Upper lobe of left lung (tissue), 6 donors: ENCODE results near the gene CNOT4. TPM values are rescaled to one million over a fixed set of nuclear protein-coding genes. Genes with fewer than 3 reads are reported as not detected.
A peak's percentile ranks its signal among the peaks of the same experiment; 100 is the strongest.

Source experiments
- ATAC-seq, 2 donors: fragments of 200-7000 bp; cut with Tn5 transposase; one replicate each; pipeline ENCODE4 v1.9.1; 2022; ENCODE audit warnings: mild to moderate bottlenecking in 2 of 2, moderate library complexity in 2 of 2; ENCODE audit not compliant: low FRiP score in 2 of 2
- DNase-seq, 2 donors: peaks; one replicate each; pipeline ENCODE4 v3.0.0-alpha.2; 2019 to 2020
- H3K27ac ChIP-seq, 4 donors: fragments of 200-600 bp; sonication (generic); one replicate each; pipeline ENCODE4 v1.5.1; 2016 to 2019
- H3K27me3 ChIP-seq, 4 donors: fragments of 200-600 bp; sonication (generic); one replicate each; pipeline ENCODE4 v1.5.1; 2017 to 2019
- H3K36me3 ChIP-seq, 4 donors: fragments of 200-600 bp; sonication (generic); one replicate each; pipeline ENCODE4 v1.5.1; 2016 to 2019
- H3K4me1 ChIP-seq, 4 donors: fragments of 200-600 bp; sonication (generic); one replicate each; pipeline ENCODE4 v1.5.1; 2018 to 2019
- H3K4me3 ChIP-seq, 4 donors: fragments of 200-600 bp; sonication (generic); one replicate each; pipeline ENCODE4 v1.5.1; 2017 to 2019; ENCODE audit warnings: mild to moderate bottlenecking in 2 of 4, moderate library complexity in 1 of 4
- H3K9me3 ChIP-seq, 4 donors: fragments of 200-600 bp; sonication (generic); one replicate each; pipeline ENCODE4 v1.5.1; 2018 to 2019
- CTCF ChIP-seq, 6 experiments: fragments of 450-650 bp in 4 of 6; fragments of 200-600 bp in 2 of 6; sonication (generic) in 2 of 6; IDR thresholded peaks; one replicate each; pipeline ENCODE4 v1.5.1; 2016 to 2019; ENCODE audit warnings: antibody characterized with exemption in 6 of 6
- EP300 ChIP-seq, 4 donors: sonication (generic); formaldehyde crosslinking; IDR thresholded peaks; one replicate each; pipeline ENCODE4 v1.5.1; 2017; ENCODE audit warnings: antibody characterized with exemption in 4 of 4, control low read depth in 2 of 4
- POLR2A ChIP-seq, 4 donors: fragments of 450-650 bp; IDR thresholded peaks; one replicate each; pipeline ENCODE4 v1.5.1; 2016 to 2017; ENCODE audit warnings: antibody characterized with exemption in 4 of 4, mild to moderate bottlenecking in 2 of 4
- POLR2AphosphoS5 ChIP-seq, 2 donors: sonication (generic); formaldehyde crosslinking; IDR thresholded peaks; one replicate each; pipeline ENCODE4 v1.5.1; 2017; ENCODE audit warnings: antibody characterized with exemption in 2 of 2
- WGBS, 2 donors: methylation state at CpG; one replicate each; pipeline ENCODE4 v1.1.5; 2017 to 2018; 5-methylcytosine and 5-hydroxymethylcytosine counted together
- total RNA-seq, 6 donors: library from RNA; depleted of rRNA in 4 of 6; stranded (reverse); fragments of >200 nt in 4 of 6; gene quantifications; one replicate each; pipeline versions ENCODE4 v1.1.0 to v1.2.1, GENCODE V29; 2016 to 2021
- donor health status: DM: no; HTN: no; CAD: no; lungs with moderate emphysema.
- donor health status: DM: no; HTN: yes; CAD: no; lungs with severe emphysema.

CNOT4 gene
- total RNA-seq, 6 donors from 2014 or later: 12.1 to 25.7 (median 19.5) TPM

GRCh38 chr7:135466442-135467206 is 43.3 kb downstream of the CNOT4 start:
- 72 to 79% methylated on average over 3 of the region's 3 CpGs for WGBS, 2 donors
- H3K27me3 ChIP-seq: no peaks in the 10 kb centered on the region
- H3K4me1 ChIP-seq: peaks cover 0 to 4% (median 0%) of the 10 kb centered on the region in 4 donors
- ATAC-seq (no peak), DNase-seq (no peak)
- H3K9me3 ChIP-seq: no peaks in the 10 kb centered on the region
- H3K36me3 ChIP-seq: no peaks in the 10 kb centered on the region
- no peak overlapping the region for H3K4me3 ChIP-seq
- no peak overlapping the region for H3K27ac ChIP-seq
- TF ChIP-seq POLR2A (IDR thresholded peaks at IDR 0.05): no peak
- TF ChIP-seq POLR2AphosphoS5 (IDR thresholded peaks at IDR 0.05): no peak
- TF ChIP-seq CTCF (IDR thresholded peaks at IDR 0.05): no peak
- no peak for TF ChIP-seq EP300 (IDR thresholded peaks at IDR 0.05)

GRCh38 chr7:135463908-135464307 is 46.0 kb downstream of the CNOT4 start:
- Histone ChIP-seq H3K4me3 (no peak overlapping the region), H3K27ac (no peak overlapping the region), H3K27me3 (no peaks in the 10 kb centered on the region), H3K9me3 (no peaks in the 10 kb centered on the region), H3K36me3 (no peaks in the 10 kb centered on the region), H3K4me1 (peaks cover 0 to 17% (median 14%) of the 10 kb centered on the region in 4 donors)
- no peak for DNase-seq
- TF ChIP-seq POLR2A (IDR thresholded peaks at IDR 0.05): no peak
- no peak for TF ChIP-seq CTCF (IDR thresholded peaks at IDR 0.05)
- TF ChIP-seq POLR2AphosphoS5 (IDR thresholded peaks at IDR 0.05): no peak
- no peak for TF ChIP-seq EP300 (IDR thresholded peaks at IDR 0.05)
- no peak for ATAC-seq
- WGBS, 2 donors: 87 to 90% methylated on average over 3 of the region's 3 CpGs

- ATAC-seq (no peak), DNase-seq (no peak)
- Histone ChIP-seq H3K4me1 (peaks cover 0 to 30% (median 12%) of the 10 kb centered on the region in 4 donors), H3K9me3 (no peaks in the 10 kb centered on the region), H3K27me3 (no peaks in the 10 kb centered on the region), H3K36me3 (no peaks in the 10 kb centered on the region), H3K27ac (peak overlapping the region in 1 of 4 donors; percentile 30), H3K4me3 (no peak overlapping the region)
- TF ChIP-seq CTCF (IDR thresholded peaks at IDR 0.05) (no peak), POLR2AphosphoS5 (IDR thresholded peaks at IDR 0.05) (no peak), EP300 (IDR thresholded peaks at IDR 0.05) (no peak), POLR2A (IDR thresholded peaks at IDR 0.05) (no peak)
- 72 to 82% methylated on average over 4 of the region's 4 CpGs for WGBS, 2 donors
Measured at GRCh38 chr7:135459951-135460567, 49.8 kb downstream of the CNOT4 start.

- TF ChIP-seq POLR2A (IDR thresholded peaks at IDR 0.05) (no peak), CTCF (IDR thresholded peaks at IDR 0.05) (no peak), POLR2AphosphoS5 (IDR thresholded peaks at IDR 0.05) (no peak), EP300 (IDR thresholded peaks at IDR 0.05) (no peak)
- WGBS, 2 donors: 60 to 62% methylated on average over 6 of the region's 6 CpGs
- DNase-seq (no peak), ATAC-seq (no peak)
- Histone ChIP-seq H3K27ac (no peak overlapping the region), H3K27me3 (no peaks in the 10 kb centered on the region), H3K4me3 (no peak overlapping the region), H3K4me1 (peaks cover 0 to 30% (median 12%) of the 10 kb centered on the region in 4 donors), H3K9me3 (no peaks in the 10 kb centered on the region), H3K36me3 (no peaks in the 10 kb centered on the region)
Measured at GRCh38 chr7:135459076-135459475, 50.8 kb downstream of the CNOT4 start.
